ENCODE results near the gene ROR2.

ROR2 gene

GRCh38 chr9:91942201-91942600, 7.8 kb downstream of the ROR2 start:
- Mint-ChIP-seq H3K4me3 (no peak overlapping the region), H3K9me3 (ENCODE audit: low read depth) (no peaks in the 10 kb centered on the region), H3K27ac (no peak overlapping the region), H3K36me3 (no peaks in the 10 kb centered on the region), H3K4me1 (ENCODE audit: low read depth) (no peaks in the 10 kb centered on the region), H3K27me3 (peaks cover 14% of the 10 kb centered on the region)

- Mint-ChIP-seq H3K27ac (no peak overlapping the region), H3K36me3 (no peaks in the 10 kb centered on the region), H3K27me3 (peaks cover 10% of the 10 kb centered on the region), H3K4me1 (ENCODE audit: low read depth) (no peaks in the 10 kb centered on the region), H3K4me3 (no peak overlapping the region), H3K9me3 (ENCODE audit: low read depth) (no peaks in the 10 kb centered on the region)
Measured at GRCh38 chr9:91939978-91940377, 10.1 kb downstream of the ROR2 start.

GRCh38 chr9:91937727-91938126, 12.3 kb downstream of the ROR2 start:
- H3K4me1 Mint-ChIP-seq (ENCODE audit: low read depth): no peaks in the 10 kb centered on the region

GRCh38 chr9:91937056-91937455, 13.0 kb downstream of the ROR2 start:
- H3K27me3 Mint-ChIP-seq: peaks cover 4% of the 10 kb centered on the region
- no peak overlapping the region for H3K27ac Mint-ChIP-seq
- H3K9me3 Mint-ChIP-seq (ENCODE audit: low read depth): no peaks in the 10 kb centered on the region
- no peaks in the 10 kb centered on the region for H3K4me1 Mint-ChIP-seq (ENCODE audit: low read depth)
- H3K36me3 Mint-ChIP-seq: no peaks in the 10 kb centered on the region
- no peak overlapping the region for H3K4me3 Mint-ChIP-seq

More at GRCh38 chr9:91937727-91938126, 12.3 kb downstream of the ROR2 start:
- H3K27me3 Mint-ChIP-seq: peaks cover 10% of the 10 kb centered on the region
- H3K27ac Mint-ChIP-seq: no peak overlapping the region
- no peak overlapping the region for H3K4me3 Mint-ChIP-seq
- H3K36me3 Mint-ChIP-seq: no peaks in the 10 kb centered on the region
- no peaks in the 10 kb centered on the region for H3K9me3 Mint-ChIP-seq (ENCODE audit: low read depth)

- Mint-ChIP-seq H3K9me3 (ENCODE audit: low read depth) (peaks cover 10% of the 10 kb centered on the region), H3K4me1 (ENCODE audit: low read depth) (no peaks in the 10 kb centered on the region), H3K4me3 (no peak overlapping the region), H3K27ac (no peak overlapping the region), H3K27me3 (peaks cover 3% of the 10 kb centered on the region), H3K36me3 (peaks cover 5% of the 10 kb centered on the region)
Measured at GRCh38 chr9:91935805-91936514, 14.1 kb downstream of the ROR2 start.

- peaks cover 5% of the 10 kb centered on the region for H3K36me3 Mint-ChIP-seq
- H3K27me3 Mint-ChIP-seq: peaks cover 3% of the 10 kb centered on the region
- no peak overlapping the region for H3K4me3 Mint-ChIP-seq
- no peaks in the 10 kb centered on the region for H3K4me1 Mint-ChIP-seq (ENCODE audit: low read depth)
- H3K27ac Mint-ChIP-seq: no peak overlapping the region
- H3K9me3 Mint-ChIP-seq (ENCODE audit: low read depth): peaks cover 16% of the 10 kb centered on the region
Measured at GRCh38 chr9:91935066-91935749, 14.8 kb downstream of the ROR2 start.

- Mint-ChIP-seq H3K27ac (no peak overlapping the region), H3K4me3 (no peak overlapping the region), H3K36me3 (peaks cover 5% of the 10 kb centered on the region), H3K9me3 (ENCODE audit: low read depth) (peaks cover 21% of the 10 kb centered on the region), H3K4me1 (ENCODE audit: low read depth) (no peaks in the 10 kb centered on the region), H3K27me3 (peaks cover 3% of the 10 kb centered on the region)
Measured at GRCh38 chr9:91934654-91935053, 15.4 kb downstream of the ROR2 start.

- Mint-ChIP-seq H3K4me3 (no peak overlapping the region), H3K27me3 (peaks cover 3% of the 10 kb centered on the region), H3K27ac (no peak overlapping the region), H3K36me3 (peaks cover 5% of the 10 kb centered on the region), H3K4me1 (ENCODE audit: low read depth) (no peaks in the 10 kb centered on the region), H3K9me3 (ENCODE audit: low read depth) (peaks cover 21% of the 10 kb centered on the region)
Measured at GRCh38 chr9:91933556-91934352, 16.3 kb downstream of the ROR2 start.

GRCh38 chr9:91930475-91930874, 19.6 kb downstream of the ROR2 start:
- peaks cover 21% of the 10 kb centered on the region for H3K9me3 Mint-ChIP-seq (ENCODE audit: low read depth)

GRCh38 chr9:91929331-91929730, 20.7 kb downstream of the ROR2 start:
- Mint-ChIP-seq H3K36me3 (peaks cover 5% of the 10 kb centered on the region), H3K4me3 (no peak overlapping the region), H3K4me1 (ENCODE audit: low read depth) (no peaks in the 10 kb centered on the region), H3K9me3 (ENCODE audit: low read depth) (peaks cover 21% of the 10 kb centered on the region), H3K27me3 (peaks cover 3% of the 10 kb centered on the region), H3K27ac (no peak overlapping the region)

More at GRCh38 chr9:91930475-91930874, 19.6 kb downstream of the ROR2 start:
- Mint-ChIP-seq H3K36me3 (peaks cover 5% of the 10 kb centered on the region), H3K27ac (no peak overlapping the region), H3K4me1 (ENCODE audit: low read depth) (no peaks in the 10 kb centered on the region), H3K4me3 (no peak overlapping the region), H3K27me3 (no peaks in the 10 kb centered on the region)

- H3K27me3 Mint-ChIP-seq: peaks cover 5% of the 10 kb centered on the region
- no peak overlapping the region for H3K4me3 Mint-ChIP-seq
- H3K36me3 Mint-ChIP-seq: peaks cover 5% of the 10 kb centered on the region
- no peaks in the 10 kb centered on the region for H3K4me1 Mint-ChIP-seq (ENCODE audit: low read depth)
- no peak overlapping the region for H3K27ac Mint-ChIP-seq
- peaks cover 21% of the 10 kb centered on the region for H3K9me3 Mint-ChIP-seq (ENCODE audit: low read depth)
Measured at GRCh38 chr9:91927922-91928510, 22.0 kb downstream of the ROR2 start.

- Mint-ChIP-seq H3K27ac (no peak overlapping the region), H3K9me3 (ENCODE audit: low read depth) (no peaks in the 10 kb centered on the region), H3K4me3 (no peak overlapping the region), H3K27me3 (peaks cover 12% of the 10 kb centered on the region), H3K36me3 (no peaks in the 10 kb centered on the region), H3K4me1 (ENCODE audit: low read depth) (no peaks in the 10 kb centered on the region)
Measured at GRCh38 chr9:91924090-91924489, 25.9 kb downstream of the ROR2 start.

- H3K4me1 Mint-ChIP-seq (ENCODE audit: low read depth): no peaks in the 10 kb centered on the region
- H3K4me3 Mint-ChIP-seq: no peak overlapping the region
- H3K9me3 Mint-ChIP-seq (ENCODE audit: low read depth): no peaks in the 10 kb centered on the region
- H3K27ac Mint-ChIP-seq: no peak overlapping the region
- H3K27me3 Mint-ChIP-seq: peaks cover 12% of the 10 kb centered on the region
- no peaks in the 10 kb centered on the region for H3K36me3 Mint-ChIP-seq
Measured at GRCh38 chr9:91923145-91923544, 26.9 kb downstream of the ROR2 start.

GRCh38 chr9:91921371-91921770, 28.7 kb downstream of the ROR2 start:
- peaks cover 17% of the 10 kb centered on the region for H3K27me3 Mint-ChIP-seq
- no peaks in the 10 kb centered on the region for H3K4me1 Mint-ChIP-seq (ENCODE audit: low read depth)
- no peak overlapping the region for H3K4me3 Mint-ChIP-seq
- no peak overlapping the region for H3K27ac Mint-ChIP-seq
- no peaks in the 10 kb centered on the region for H3K9me3 Mint-ChIP-seq (ENCODE audit: low read depth)
- no peaks in the 10 kb centered on the region for H3K36me3 Mint-ChIP-seq

Data from activated naive CD8-positive, alpha-beta T cell (primary cell).